ENCODE data around the gene MBD5.

MBD5 gene

DNA sequence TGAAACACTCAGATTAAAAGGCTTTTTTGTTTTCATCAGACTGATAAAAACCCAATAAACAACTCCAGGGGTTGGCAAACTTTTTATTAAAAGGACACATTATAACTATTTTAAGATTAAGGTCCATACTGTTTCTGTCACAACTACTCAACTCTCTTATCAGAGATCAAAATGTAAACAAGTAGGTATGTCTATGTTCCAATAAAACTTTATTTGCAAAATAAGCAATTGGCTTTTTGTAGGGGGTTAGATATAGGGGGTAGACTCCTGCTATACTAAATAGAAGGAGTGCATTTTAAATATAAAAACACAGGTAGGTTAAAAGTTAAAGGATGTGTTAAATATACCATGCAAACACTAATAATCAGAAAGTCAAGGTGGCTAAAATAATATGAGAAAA lies 174.0 kb downstream of the MBD5 start:
- Histone ChIP-seq H3K27ac (ENCODE audit: low read depth, low read length) (no peak overlapping the region), H3K27me3 (ENCODE audit: control insufficient read depth in 5 of 5, insufficient read depth in 4 of 5, low read length in 5 of 5) (no peaks in the 10 kb centered on the region), H3K36me3 (ENCODE audit: control insufficient read depth in 5 of 5, insufficient read depth in 5 of 5, low read length in 5 of 5) (no peaks in the 10 kb centered on the region), H3K9me3 (ENCODE audit: control insufficient read depth in 5 of 5, low read length in 5 of 5) (no peaks in the 10 kb centered on the region), H3K4me1 (ENCODE audit: control insufficient read depth in 5 of 5, insufficient read depth in 5 of 5, low read length in 5 of 5) (no peaks in the 10 kb centered on the region), H3K9ac (ENCODE audit: low read length in 5 of 5) (no peak overlapping the region), H3K4me3 (ENCODE audit: low read depth in 1 of 5, low read length in 5 of 5) (no peak overlapping the region)

DNA sequence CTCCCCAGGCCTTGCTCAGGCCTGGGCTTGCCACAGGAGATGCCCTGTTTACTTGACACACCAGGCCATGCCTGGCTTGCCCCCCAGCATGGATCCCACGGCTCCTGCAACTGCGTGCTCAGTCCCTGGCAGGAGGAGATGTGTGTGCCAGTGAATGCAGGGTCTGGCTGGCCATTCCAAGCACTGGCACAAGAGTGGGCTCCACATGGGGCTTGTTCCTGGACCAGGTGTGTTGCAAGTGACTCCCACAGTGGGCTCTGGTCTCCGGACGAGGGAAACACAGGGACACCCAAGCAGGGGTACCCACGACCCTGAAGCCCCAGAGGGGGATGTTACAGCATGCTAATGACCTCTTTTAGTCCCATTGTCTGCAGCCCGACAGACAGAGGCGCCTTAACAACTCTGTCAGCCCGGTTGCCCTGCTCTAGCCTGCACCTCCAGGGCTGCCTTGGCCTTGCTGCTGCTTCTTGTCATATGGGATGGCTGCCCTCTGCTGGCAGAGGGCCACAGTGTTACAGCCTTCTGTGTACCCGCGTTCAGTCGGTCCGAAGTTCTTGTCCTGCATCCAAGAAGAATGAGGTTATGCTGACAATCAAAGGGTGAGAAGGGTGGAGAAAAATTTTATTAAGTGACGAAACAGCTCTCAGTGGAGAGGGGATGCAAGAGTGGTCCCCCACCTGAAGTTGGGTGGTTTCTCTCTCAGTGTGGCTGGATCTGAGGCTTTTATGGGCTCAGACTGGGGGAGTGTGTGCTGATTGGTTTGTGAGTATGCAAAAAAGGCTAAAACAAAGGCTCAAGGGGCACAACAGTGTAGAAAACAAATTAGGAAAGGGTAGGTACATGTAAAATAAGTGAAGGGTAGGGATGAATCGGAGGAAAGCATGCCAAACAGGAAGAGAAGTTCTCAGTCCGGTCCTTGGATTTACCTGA lies 180.4 kb downstream of the MBD5 start:
- no peaks in the 10 kb centered on the region for H3K36me3 ChIP-seq (ENCODE audit: control insufficient read depth in 5 of 5, insufficient read depth in 5 of 5, low read length in 5 of 5)
- no peak overlapping the region for H3K27ac ChIP-seq (ENCODE audit: low read depth, low read length)
- H3K4me3 ChIP-seq (ENCODE audit: low read depth in 1 of 5, low read length in 5 of 5): no peak overlapping the region
- H3K4me1 ChIP-seq (ENCODE audit: control insufficient read depth in 5 of 5, insufficient read depth in 5 of 5, low read length in 5 of 5): peaks cover 0 to under 1% (median 0%) of the 10 kb centered on the region in 5 donors
- H3K9me3 ChIP-seq (ENCODE audit: control insufficient read depth in 5 of 5, low read length in 5 of 5): no peaks in the 10 kb centered on the region
- no peaks in the 10 kb centered on the region for H3K27me3 ChIP-seq (ENCODE audit: control insufficient read depth in 5 of 5, insufficient read depth in 4 of 5, low read length in 5 of 5)
- H3K9ac ChIP-seq (ENCODE audit: low read length in 5 of 5): no peak overlapping the region

- Histone ChIP-seq H3K9ac (ENCODE audit: low read length in 5 of 5) (no peak overlapping the region), H3K9me3 (ENCODE audit: control insufficient read depth in 5 of 5, low read length in 5 of 5) (no peaks in the 10 kb centered on the region), H3K27me3 (ENCODE audit: control insufficient read depth in 5 of 5, insufficient read depth in 4 of 5, low read length in 5 of 5) (no peaks in the 10 kb centered on the region), H3K36me3 (ENCODE audit: control insufficient read depth in 5 of 5, insufficient read depth in 5 of 5, low read length in 5 of 5) (no peaks in the 10 kb centered on the region), H3K27ac (ENCODE audit: low read depth, low read length) (no peak overlapping the region), H3K4me1 (ENCODE audit: control insufficient read depth in 5 of 5, insufficient read depth in 5 of 5, low read length in 5 of 5) (peaks cover 0 to 9% (median 9%) of the 10 kb centered on the region in 5 donors), H3K4me3 (ENCODE audit: low read depth in 1 of 5, low read length in 5 of 5) (no peak overlapping the region)
Observed at GRCh38 chr2:148202237-148202636, 181.3 kb downstream of the MBD5 start.

- Histone ChIP-seq H3K27ac (ENCODE audit: low read depth, low read length) (no peak overlapping the region), H3K9me3 (ENCODE audit: control insufficient read depth in 5 of 5, low read length in 5 of 5) (peaks cover 0 to 3% (median 0%) of the 10 kb centered on the region in 5 donors), H3K27me3 (ENCODE audit: control insufficient read depth in 5 of 5, insufficient read depth in 4 of 5, low read length in 5 of 5) (no peaks in the 10 kb centered on the region), H3K36me3 (ENCODE audit: control insufficient read depth in 5 of 5, insufficient read depth in 5 of 5, low read length in 5 of 5) (peaks cover 0 to under 1% (median 0%) of the 10 kb centered on the region in 5 donors), H3K4me1 (ENCODE audit: control insufficient read depth in 5 of 5, insufficient read depth in 5 of 5, low read length in 5 of 5) (peaks cover 0 to 12% (median 10%) of the 10 kb centered on the region in 5 donors), H3K4me3 (ENCODE audit: low read depth in 1 of 5, low read length in 5 of 5) (peak overlapping the region in 2 of 5 donors; percentile 12 to 27), H3K9ac (ENCODE audit: low read length in 5 of 5) (no peak overlapping the region)
Observed at GRCh38 chr2:148207111-148207510, 186.2 kb downstream of the MBD5 start.

GRCh38 chr2:148209603-148210002 lies 188.7 kb downstream of the MBD5 start:
- Histone ChIP-seq H3K4me1 (ENCODE audit: control insufficient read depth in 5 of 5, insufficient read depth in 5 of 5, low read length in 5 of 5) (peaks cover 0 to 12% (median 10%) of the 10 kb centered on the region in 5 donors), H3K27ac (ENCODE audit: low read depth, low read length) (no peak overlapping the region), H3K9me3 (ENCODE audit: control insufficient read depth in 5 of 5, low read length in 5 of 5) (peaks cover 0 to 3% (median 0%) of the 10 kb centered on the region in 5 donors), H3K36me3 (ENCODE audit: control insufficient read depth in 5 of 5, insufficient read depth in 5 of 5, low read length in 5 of 5) (peaks cover 0 to 4% (median 0%) of the 10 kb centered on the region in 5 donors), H3K27me3 (ENCODE audit: control insufficient read depth in 5 of 5, insufficient read depth in 4 of 5, low read length in 5 of 5) (no peaks in the 10 kb centered on the region), H3K4me3 (ENCODE audit: low read depth in 1 of 5, low read length in 5 of 5) (no peak overlapping the region), H3K9ac (ENCODE audit: low read length in 5 of 5) (no peak overlapping the region)

DNA sequence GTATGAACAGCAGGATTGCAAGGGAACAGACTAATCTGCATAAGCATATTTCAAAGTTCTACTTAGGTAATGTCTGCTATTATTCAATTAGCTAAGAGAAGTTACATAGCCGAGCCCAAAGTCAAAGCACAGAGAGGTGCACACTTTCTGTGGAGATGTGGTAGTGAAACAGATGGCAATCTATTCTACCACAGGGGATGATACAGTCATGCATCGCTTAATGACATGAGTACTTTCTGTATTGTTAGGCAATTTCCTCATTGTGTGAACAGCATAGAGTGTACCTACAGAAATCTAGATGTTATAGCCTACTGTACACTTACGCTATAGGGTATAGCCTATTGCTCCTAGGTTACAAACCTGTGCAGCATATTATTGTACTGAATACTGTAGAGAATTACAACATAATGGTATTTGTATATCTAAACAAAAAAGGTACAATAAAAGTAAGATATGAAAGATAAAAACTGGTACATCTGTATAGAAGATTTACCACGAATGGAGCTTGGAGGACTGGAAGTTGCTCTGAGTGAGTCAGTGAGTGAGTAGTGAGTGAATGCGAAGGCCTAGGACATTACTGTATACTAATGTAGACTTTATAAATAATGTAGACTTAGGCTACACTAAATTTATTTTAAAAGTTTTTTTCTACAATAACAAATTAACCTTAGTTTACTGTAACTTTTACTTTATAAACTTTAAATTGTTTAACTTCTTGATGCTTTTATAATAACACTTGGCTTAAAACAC lies 197.6 kb downstream of the MBD5 start:
- Histone ChIP-seq H3K9ac (ENCODE audit: low read length in 5 of 5) (no peak overlapping the region), H3K36me3 (ENCODE audit: control insufficient read depth in 5 of 5, insufficient read depth in 5 of 5, low read length in 5 of 5) (peaks cover 0 to 3% (median 0%) of the 10 kb centered on the region in 5 donors), H3K4me3 (ENCODE audit: low read depth in 1 of 5, low read length in 5 of 5) (no peak overlapping the region), H3K9me3 (ENCODE audit: control insufficient read depth in 5 of 5, low read length in 5 of 5) (peaks cover 0 to 14% (median 3%) of the 10 kb centered on the region in 5 donors), H3K4me1 (ENCODE audit: control insufficient read depth in 5 of 5, insufficient read depth in 5 of 5, low read length in 5 of 5) (no peaks in the 10 kb centered on the region), H3K27me3 (ENCODE audit: control insufficient read depth in 5 of 5, insufficient read depth in 4 of 5, low read length in 5 of 5) (no peaks in the 10 kb centered on the region), H3K27ac (ENCODE audit: low read depth, low read length) (no peak overlapping the region)

DNA sequence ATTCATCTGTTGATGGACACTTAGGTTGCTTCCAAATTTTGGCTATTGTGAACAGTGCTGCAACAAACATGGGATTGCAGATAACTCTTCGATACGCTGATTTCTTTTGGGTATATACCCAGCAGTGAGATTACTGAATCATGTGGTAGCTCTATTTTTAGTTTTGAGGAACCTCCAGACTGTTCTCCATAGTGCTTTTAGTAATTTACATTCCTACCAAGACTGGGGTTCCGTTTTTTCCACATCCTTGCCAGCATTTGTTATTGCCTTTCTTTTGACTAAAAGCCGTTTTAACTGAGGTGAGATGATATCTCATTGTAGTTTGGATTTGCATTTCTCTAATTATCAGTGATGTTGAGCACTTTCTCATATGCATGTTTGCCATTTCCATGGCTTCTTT lies 200.3 kb downstream of the MBD5 start:
- no peaks in the 10 kb centered on the region for H3K27me3 ChIP-seq (ENCODE audit: control insufficient read depth in 5 of 5, insufficient read depth in 4 of 5, low read length in 5 of 5)
- no peak overlapping the region for H3K9ac ChIP-seq (ENCODE audit: low read length in 5 of 5)
- peaks cover 0 to 3% (median 0%) of the 10 kb centered on the region in 5 donors for H3K36me3 ChIP-seq (ENCODE audit: control insufficient read depth in 5 of 5, insufficient read depth in 5 of 5, low read length in 5 of 5)
- no peaks in the 10 kb centered on the region for H3K4me1 ChIP-seq (ENCODE audit: control insufficient read depth in 5 of 5, insufficient read depth in 5 of 5, low read length in 5 of 5)
- H3K27ac ChIP-seq (ENCODE audit: low read depth, low read length): no peak overlapping the region
- peaks cover 0 to 14% (median 3%) of the 10 kb centered on the region in 5 donors for H3K9me3 ChIP-seq (ENCODE audit: control insufficient read depth in 5 of 5, low read length in 5 of 5)
- no peak overlapping the region for H3K4me3 ChIP-seq (ENCODE audit: low read depth in 1 of 5, low read length in 5 of 5)

DNA sequence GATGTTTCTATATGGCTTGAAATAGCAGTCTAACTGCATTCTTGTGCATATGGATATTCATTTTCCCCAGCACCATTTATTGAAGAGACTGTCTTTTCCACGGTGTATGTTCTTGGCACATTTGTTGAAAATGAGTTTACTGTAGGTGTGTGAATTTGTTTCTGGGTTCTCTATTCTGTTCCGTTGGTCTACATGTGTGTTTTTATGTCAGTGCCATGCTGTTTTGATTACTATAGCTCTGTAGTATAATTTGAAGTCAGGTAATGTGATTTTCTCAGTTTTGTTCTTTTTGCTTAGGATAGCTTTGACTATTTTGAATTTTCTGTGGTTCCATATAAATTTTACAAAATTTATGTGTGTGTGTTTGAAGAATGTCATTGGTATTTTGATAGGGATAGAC lies 201.0 kb downstream of the MBD5 start:
- no peaks in the 10 kb centered on the region for H3K4me1 ChIP-seq (ENCODE audit: control insufficient read depth in 5 of 5, insufficient read depth in 5 of 5, low read length in 5 of 5)
- no peak overlapping the region for H3K4me3 ChIP-seq (ENCODE audit: low read depth in 1 of 5, low read length in 5 of 5)
- H3K36me3 ChIP-seq (ENCODE audit: control insufficient read depth in 5 of 5, insufficient read depth in 5 of 5, low read length in 5 of 5): peaks cover 0 to 3% (median 0%) of the 10 kb centered on the region in 5 donors
- peaks cover 0 to 14% (median 3%) of the 10 kb centered on the region in 5 donors for H3K9me3 ChIP-seq (ENCODE audit: control insufficient read depth in 5 of 5, low read length in 5 of 5)
- no peak overlapping the region for H3K27ac ChIP-seq (ENCODE audit: low read depth, low read length)
- H3K27me3 ChIP-seq (ENCODE audit: control insufficient read depth in 5 of 5, insufficient read depth in 4 of 5, low read length in 5 of 5): no peaks in the 10 kb centered on the region
- no peak overlapping the region for H3K9ac ChIP-seq (ENCODE audit: low read length in 5 of 5)

DNA sequence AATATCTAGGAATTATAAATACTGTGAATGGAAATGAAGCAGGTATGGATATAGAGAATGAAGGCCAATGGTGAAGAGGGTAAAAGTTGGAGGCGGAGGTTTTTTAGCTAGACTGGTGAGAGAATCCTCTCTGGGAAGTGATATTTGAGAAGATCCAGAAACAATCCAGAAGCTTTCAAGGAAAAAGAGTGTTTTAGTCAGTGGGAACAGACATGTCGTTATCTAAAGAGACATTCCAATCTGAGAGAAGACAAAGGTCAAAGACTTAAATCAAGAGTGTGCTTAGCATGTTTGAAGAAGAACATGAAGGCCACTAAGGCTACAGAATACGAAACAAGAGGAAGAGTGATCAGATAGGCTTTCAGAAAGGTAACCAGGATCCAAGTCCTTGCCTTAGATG lies 211.0 kb downstream of the MBD5 start:
- Histone ChIP-seq H3K27ac (ENCODE audit: low read depth, low read length) (no peak overlapping the region), H3K36me3 (ENCODE audit: control insufficient read depth in 5 of 5, insufficient read depth in 5 of 5, low read length in 5 of 5) (peaks cover 2 to 13% (median 5%) of the 10 kb centered on the region in 5 donors), H3K27me3 (ENCODE audit: control insufficient read depth in 5 of 5, insufficient read depth in 4 of 5, low read length in 5 of 5) (no peaks in the 10 kb centered on the region), H3K4me3 (ENCODE audit: low read depth in 1 of 5, low read length in 5 of 5) (no peak overlapping the region), H3K9me3 (ENCODE audit: control insufficient read depth in 5 of 5, low read length in 5 of 5) (peaks cover 0 to 6% (median 0%) of the 10 kb centered on the region in 5 donors), H3K4me1 (ENCODE audit: control insufficient read depth in 5 of 5, insufficient read depth in 5 of 5, low read length in 5 of 5) (no peaks in the 10 kb centered on the region), H3K9ac (ENCODE audit: low read length in 5 of 5) (no peak overlapping the region)

- Histone ChIP-seq H3K4me3 (ENCODE audit: low read depth in 1 of 5, low read length in 5 of 5) (no peak overlapping the region), H3K36me3 (ENCODE audit: control insufficient read depth in 5 of 5, insufficient read depth in 5 of 5, low read length in 5 of 5) (peaks cover 6 to 22% (median 9%) of the 10 kb centered on the region in 5 donors), H3K9ac (ENCODE audit: low read length in 5 of 5) (no peak overlapping the region), H3K9me3 (ENCODE audit: control insufficient read depth in 5 of 5, low read length in 5 of 5) (peaks cover 0 to 14% (median 5%) of the 10 kb centered on the region in 5 donors), H3K27me3 (ENCODE audit: control insufficient read depth in 5 of 5, insufficient read depth in 4 of 5, low read length in 5 of 5) (no peaks in the 10 kb centered on the region), H3K27ac (ENCODE audit: low read depth, low read length) (no peak overlapping the region), H3K4me1 (ENCODE audit: control insufficient read depth in 5 of 5, insufficient read depth in 5 of 5, low read length in 5 of 5) (peaks cover 0 to 3% (median 0%) of the 10 kb centered on the region in 5 donors)
Observed at GRCh38 chr2:148234143-148234542, 213.3 kb downstream of the MBD5 start.

Measured in subcutaneous abdominal adipose tissue (tissue), 5 donors.